Fibroblast of skin of left quadriceps (primary cell): ENCODE results near the gene HOXA11.

ENCODE experiments used
- DNase-seq, 2 experiments: peaks; one replicate each; pipeline ENCODE4 v3.0.0-alpha.2; 2013; ENCODE audit warnings: low read depth in 2 of 2

Gene HOXA11

DNA sequence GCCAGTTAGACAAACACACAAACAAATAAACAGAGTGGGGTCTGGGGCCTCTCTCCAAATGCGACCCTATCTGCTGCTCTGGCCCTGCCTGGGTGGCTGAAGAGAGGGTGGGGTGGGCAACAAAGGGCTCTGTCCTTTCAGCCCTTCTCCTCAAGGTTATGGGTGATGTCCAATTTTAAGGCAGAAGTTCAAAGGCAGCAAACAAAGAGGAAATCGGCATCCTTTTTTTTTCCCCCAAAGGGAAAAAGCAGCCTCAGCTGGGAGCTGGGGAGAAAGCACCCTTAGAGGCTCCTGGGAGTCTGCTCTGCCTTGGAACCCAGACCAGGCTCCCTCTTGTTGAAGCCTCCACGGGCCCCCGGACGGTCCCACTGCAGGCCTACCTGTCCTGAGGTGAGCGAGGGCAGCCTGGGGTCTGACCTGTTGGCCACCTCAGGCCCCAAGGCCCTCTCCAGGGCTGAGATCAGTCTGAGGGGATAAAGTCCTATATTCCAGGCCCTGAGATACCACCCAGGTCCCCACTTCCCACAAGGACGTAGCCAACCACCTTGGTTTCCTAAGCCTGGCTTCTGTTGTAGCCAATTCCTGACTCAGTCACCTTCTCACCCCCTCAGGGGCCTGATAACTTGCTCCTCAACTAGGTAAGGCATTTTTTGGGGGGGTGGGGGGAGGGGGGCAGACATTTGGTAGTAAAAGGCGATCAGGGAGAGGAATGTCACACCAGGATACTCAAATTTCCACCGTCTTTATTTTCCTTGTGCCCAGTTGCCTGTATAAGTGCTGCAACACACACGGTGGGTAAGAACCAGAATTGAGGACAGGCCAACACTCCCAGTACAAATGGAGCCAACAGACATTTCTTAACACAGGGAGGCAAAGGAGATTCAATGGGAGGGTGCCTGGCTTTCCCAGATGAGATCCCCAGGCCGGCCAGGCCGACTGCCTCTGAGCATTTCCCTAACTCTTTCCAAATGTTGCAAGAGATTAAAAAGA lies 4.3 kb downstream of the HOXA11 start:
- no peak for DNase-seq

DNA sequence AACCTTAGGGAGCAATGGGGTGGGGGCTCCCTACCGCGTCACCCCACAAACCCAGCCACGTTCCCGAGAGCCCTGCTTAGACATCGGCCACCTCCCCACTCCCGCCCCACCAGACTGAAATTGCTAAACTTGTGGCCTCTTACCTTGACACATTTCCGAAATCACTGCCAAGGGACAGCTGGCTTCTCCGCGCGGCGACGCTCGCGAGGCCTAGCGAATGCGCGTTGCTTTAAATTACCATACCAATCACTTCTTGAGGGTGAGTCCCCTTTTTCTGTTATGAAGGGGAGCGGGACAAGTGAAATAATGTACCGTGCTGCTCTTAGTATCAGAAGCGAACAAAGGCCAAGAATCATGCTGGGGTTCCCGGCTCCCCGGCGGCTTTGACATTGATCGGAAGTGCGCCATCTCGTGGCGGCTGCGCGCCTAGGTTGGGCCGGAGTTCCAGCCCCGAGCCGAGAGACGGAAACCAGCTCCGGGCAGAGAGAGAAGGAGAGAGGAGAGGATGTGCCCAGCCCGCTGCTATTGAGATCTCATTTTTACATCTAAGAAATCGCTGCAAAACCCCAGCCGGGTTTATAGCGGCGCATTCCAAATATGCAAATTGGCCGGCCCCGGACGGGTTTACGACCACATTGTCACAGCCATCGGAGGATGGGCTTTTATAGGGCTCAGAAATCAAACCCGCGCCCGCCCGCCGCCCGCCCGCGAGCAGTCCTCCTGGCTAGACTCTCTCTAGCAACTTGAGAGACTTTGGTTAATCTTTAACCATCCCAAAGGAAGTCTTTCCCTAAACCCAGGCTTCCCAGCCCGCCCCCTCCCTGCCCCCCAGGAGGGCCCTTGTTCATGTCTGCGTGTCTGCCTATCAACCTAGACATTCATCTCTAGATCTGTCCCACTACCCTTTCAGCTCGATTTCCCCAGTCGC lies 5.3 kb downstream of the HOXA11 start:
- DNase-seq, result peak; percentile 82 to 83

DNA sequence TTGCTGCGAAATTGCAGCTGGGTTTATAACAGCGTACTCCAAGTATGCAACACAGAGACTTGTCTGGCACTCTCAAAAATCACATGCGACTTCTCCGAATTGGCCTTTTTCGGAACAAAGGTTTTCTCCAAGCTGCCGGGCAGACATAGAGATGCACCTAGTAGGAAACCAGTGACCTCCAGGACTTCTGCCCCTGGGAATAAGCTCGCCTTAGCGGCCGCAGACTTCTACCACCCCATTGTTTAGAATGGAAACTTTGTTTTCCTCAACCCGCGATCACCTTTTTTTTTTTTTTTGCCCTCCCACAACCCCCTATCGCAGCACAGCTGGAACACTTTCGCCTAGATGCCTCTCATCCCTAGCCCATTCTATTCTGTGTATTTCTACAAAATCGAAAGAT lies 6.0 kb downstream of the HOXA11 start:
- no peak for DNase-seq

DNA sequence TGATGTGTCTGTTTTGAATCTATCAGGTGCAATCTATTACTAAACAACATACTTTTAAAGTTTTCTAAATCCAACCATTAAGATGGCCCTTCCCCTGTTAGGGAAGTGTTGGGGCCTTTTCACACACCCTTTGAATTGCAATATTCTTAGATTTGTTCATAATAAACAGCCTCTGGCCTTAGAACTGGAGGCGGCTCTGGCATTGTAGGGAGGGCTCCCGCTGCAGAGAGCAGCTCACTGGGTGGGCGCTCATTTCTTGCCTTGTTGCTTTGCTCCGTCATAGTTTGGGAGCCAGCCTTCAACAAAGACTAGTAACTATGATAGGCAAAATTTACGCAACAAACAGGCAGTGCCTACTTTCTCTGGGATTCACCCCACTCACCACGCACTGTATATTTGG lies 6.7 kb downstream of the HOXA11 start:
- no peak for DNase-seq

DNA sequence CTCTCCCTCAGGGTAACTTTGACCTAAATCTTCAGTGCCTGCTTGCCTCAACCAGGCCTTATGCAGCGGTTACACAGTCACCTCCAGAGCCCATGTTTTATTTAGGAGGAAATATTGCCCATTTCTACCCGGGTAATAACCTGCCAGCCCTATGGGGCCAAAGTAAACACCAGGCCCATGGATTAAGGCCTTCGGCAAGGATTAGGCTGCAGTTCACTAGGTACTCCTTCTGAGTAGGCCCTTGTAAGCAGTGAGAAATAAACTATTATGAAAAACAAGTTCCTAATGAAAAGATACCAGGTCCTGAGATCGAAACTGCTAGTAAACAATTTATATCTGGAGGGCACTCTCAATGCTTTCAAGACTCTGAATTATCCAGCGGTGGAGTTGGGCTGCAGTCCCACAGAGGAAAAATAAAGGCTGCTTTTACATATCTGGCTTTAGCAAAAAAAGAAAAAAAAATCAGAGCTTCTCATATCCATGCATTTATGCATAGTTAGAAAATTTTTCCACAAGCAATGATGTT lies 7.2 kb downstream of the HOXA11 start:
- DNase-seq, result no peak

DNA sequence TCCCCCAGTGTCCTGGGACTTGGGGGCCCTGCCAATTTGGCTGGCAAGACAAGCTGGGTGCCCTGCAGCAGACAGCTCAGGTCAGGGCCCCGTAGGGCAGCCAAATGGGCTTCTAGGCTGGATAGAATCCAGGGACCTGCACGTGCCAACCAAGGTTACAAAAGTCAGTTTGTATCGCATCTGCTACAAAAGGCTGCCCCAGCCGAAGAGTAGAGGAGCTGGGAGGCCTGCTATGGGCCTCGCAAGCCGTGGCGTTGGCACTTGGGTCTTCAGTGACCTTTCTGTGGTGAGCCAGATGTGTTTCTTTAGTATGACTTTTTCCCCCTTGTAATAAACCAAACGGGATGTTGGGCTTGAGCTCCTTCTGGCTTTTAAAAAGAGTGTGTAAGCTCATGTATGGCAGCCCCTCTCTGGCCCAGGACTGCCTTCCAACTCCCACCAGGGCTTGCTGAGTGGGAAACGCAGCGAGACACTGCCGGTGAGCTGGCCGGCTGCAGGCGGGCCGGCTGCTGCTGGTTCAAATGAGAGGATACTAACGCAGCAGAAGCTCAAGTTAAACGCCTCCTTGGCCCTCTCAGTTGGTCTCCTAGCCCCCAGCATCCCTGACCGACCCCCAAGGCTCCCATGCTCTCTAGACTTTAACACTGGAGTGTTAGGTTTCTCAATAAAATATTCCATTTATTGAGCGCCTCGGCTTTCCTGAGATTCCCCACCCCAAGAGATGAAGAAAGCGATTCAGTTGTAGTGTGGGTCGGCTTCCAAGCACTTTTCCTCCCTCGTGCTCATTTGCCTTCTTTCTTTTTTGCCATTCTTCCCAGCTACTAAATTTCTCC lies 7.9 kb downstream of the HOXA11 start:
- no peak for DNase-seq

DNA sequence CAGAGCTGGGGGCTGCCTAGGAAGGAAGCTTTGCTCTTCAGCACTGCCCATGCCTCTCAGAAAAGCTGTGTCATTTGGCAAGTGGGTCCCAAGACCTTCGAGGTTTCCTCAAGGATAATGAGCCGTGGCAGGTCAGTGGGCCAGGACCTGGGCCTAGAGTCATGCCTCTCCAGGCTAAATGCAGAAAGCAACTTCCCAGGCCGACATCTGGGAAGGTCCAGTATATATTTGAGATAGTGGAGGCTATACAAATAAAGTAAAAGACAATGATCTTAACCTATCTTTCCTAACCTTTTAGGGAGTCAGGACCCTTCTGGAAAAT lies 8.5 kb downstream of the HOXA11 start:
- DNase-seq, result no peak

DNA sequence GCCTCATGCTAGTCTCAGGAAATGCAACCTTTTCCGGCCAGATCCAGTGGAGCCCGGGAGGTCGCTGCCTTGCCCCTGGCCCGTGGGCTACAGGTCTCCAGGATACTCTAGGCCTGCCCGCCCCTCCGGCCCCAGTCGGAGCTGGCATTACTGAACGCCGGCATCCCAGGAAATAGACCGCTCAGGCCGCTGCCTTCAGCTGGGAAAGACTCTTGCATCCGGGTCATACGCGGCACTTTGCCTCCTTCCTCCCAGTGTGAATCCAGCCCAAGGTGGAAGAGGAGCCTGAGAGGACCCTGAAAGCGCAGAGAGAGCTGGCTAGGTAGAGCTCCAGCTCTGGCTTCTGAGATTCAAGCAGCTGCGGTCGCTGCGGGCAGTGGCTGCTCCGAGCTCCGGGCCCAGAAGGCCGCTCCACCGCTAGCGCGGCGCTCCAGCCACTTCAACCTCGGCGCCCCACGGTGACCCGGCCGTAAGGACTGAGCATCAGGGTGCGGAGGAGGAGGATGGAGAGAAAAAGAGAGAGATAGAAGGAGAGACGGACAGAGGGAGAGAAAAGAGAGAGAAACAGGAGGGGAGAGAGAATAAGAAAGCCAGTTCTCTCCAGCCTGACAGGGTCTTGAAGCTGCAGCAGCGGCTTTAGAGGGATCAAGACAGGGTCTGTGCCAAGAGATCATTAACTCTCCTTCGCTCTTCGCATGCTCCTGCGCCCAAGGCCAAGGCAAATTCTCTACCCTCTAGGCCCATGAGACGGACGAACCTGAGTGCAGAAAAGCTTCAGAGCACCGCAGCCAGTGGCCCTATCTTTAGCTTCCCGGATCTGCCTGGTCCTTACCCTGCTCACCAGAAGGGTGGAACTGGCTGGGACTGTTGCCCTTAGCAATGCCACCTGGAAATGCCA lies 9.2 kb downstream of the HOXA11 start:
- no peak for DNase-seq

DNA sequence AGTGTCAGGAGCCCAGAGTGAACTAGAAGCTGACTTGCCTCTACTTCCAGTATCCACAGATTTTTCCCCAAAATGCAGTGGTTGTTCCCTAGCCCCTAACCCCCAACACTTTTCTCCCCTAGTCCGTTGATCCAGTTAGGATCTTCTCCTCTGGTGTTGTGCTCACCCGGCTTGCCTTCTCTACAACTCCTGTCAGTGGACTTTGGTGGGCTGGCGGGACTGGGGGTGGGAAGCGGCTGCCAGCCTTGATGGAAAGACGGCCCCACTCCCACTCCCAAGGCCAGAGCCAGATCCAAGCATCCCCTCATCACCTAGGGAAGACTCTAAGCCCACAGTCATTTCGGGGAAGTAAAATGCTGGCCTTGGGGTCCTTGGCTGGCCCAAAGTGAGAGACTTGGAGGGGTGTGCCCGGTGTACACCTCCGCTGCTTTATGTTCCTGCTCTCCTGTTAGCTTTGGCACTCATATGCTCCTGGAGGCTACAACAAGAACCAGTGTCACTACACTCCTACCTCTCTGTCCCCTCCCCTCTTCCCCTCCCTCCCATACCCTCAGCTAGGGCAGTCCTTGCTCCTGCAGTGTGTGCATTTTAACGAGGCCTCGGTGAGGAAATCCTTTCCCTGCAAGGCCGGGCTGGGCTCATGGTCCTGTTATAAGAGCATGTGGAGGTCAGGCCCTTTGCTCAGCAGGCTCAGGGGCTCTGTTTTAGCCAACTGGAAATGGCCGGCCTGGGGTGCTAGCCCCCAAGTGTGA lies 10.0 kb downstream of the HOXA11 start:
- DNase-seq, result no peak

DNA sequence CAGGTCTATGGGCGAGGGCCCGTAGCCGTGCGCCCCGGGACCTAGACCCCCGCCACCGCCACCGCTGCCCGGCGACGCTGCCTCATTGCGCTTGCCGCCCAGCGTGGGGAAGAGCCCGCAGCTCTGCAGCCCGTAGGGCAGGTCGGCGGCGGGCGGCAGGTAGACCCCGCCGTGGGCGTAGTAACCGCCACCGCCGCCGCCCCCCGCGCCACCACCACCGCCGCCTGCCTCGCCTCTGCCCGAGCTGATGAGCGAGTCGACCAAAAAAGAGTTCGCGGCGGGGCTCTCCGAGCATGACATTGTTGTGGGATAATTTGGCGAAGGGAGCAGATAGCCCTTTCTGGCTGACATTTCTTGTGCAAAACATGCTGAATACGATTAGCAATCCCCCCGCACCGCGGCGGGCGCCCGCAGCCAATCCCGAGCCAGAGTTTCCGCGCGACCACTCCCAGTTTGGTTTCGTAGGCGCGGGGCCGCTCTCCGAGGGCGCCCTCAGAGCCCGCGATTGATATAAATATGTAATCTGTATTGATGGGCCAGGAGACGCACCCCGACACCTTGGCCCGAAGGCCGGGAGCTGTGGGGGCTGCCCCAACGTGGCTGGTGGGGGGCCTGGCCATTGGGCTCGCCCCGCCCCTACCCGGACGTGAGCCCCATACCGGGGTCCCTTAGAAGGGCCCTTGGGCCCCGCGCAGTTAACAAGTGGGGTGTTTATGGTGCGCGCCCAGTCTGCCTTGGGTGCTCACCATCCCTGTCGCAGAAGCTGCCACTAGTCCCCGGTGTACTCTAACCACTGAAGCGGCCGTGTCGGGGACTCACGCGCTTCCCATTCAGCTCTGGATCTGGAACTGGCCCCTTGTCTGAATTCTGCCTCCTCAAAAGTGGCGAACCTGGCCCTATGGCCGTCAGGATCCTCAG lies 10.8 kb downstream of the HOXA11 start, which contains the start of gene HOXA10:
Gene HOXA10 (minus strand): TSS at position 365 of the 918 bp plus-strand sequence. CDS start 14 bp downstream, at position 351.
- peak; percentile 78 to 80 for DNase-seq

DNA sequence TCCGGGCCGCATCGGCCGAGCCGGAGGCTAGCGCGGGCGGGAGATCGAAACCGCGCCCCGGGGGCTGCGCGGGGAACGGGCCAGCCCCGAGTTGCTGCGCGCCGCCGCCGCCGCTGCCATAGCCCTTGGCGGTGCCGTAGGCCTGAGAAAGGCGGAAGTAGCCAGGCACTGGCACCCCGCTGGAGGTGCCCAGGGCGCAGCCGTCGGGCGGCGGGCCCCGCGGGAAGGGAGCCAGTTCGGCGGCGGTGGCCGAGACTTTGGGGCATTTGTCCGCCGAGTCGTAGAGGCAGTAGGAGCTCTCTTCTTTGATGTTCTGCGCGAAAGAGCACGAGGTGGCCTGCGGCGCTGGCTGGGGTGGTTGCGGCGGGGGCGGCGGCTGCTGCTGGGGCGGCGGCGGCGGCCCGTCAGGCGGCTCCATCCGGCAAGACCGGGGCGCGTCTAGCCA lies 11.5 kb downstream of the HOXA11 start:
- no peak for DNase-seq

DNA sequence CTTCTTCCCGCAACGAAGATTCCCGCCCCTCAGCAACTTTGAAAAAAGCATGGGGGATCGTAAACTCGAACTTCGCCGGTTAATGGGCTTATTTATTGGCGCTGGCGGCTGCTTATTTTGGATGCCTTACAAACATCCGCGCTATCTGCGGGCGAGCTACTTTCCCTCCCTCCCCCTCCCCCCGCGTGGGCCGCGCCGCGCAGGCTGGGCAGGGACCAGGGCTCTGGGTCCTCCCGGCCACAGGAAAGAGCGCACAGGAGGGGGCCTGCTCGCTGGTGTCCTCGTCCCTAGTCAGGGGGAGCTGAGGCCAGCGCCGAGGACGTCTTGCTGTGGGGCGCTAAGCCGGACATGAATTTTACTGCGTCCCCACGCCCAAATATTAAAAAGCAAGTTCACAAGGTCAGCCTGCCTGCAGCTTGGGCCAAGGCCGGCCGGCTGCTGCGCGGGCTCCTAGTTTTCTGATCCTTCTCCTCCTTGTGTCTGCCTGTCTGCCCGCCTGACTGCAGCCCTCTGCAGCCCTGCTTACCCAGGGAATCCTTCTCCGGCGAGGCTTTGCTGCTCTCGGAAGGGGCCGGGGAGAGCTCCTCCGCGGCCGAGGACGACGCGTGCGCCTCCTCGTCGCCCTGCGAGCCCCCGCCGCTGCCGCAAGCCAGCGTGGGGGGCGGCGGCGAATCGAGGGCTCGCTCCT lies 12.1 kb downstream of the HOXA11 start:
- DNase-seq, result peak in 1 of 2 experiments; percentile 73

DNA sequence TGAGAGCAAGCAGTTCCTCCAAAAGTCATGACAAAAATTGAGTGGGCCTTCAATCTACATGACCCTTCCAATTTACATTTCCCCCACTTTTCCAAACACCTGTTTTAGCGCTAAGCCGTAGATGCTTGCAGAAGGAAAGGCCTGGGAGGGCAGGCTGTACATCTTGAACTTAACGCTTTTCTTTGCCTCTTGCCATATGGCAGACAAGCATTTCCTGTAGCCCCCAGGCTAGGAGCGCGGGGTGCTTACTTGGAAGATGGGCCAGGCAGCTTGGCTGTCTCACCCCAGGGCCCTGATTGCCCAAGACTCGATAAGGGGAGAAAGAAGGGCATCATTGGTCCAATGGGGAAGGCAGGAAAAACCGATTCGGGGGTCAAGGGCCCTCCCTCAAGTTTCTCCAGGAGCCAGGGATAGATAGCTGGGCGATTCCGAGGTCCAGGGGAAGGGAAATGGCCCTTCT lies 12.7 kb downstream of the HOXA11 start:
- DNase-seq, result no peak

DNA sequence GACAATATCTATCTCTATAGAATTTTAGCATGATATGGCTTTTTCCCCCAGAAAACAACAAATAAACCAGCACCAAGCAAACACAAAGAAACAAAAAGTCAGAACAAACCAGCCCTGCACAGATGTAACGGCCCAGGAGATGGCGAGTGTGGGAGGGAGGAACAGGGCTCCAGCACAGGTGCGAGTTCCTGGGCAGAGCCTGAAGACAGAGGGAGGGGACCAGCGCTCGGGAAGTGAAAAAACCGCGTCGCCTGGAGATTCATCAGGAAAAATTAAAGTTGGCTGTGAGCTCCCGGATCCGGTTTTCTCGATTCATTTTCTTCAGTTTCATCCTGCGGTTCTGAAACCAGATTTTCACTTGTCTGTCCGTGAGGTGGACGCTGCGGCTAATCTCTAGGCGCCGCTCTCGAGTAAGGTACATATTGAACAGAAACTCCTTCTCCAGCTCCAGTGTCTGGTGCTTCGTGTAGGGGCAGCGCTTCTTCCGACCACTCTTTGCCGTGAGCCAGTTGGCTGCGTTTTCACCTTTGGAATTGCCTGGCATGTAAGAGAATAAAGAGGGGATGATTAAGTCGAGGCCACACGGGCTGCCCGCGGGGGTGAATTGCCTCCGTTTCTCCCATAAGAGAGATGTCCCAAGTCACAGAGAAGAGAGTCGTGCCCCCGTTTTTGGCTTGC lies 13.3 kb downstream of the HOXA11 start:
- no peak for DNase-seq

DNA sequence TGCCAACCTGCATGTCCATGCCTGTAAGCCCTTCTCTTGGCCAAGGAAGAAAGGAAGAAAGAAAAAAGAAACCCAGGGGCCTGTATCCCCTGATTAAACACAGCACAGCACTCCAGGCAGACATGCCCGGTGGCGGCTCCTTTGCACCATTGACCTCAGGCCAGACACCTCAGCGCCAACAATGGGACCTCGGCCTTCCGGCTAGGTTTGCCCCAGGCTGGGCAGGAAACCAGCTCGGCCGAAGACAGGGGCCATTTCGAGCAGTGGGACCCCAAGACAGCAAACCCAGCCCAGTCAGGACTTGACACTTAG lies 13.8 kb downstream of the HOXA11 start:
- DNase-seq, result no peak

DNA sequence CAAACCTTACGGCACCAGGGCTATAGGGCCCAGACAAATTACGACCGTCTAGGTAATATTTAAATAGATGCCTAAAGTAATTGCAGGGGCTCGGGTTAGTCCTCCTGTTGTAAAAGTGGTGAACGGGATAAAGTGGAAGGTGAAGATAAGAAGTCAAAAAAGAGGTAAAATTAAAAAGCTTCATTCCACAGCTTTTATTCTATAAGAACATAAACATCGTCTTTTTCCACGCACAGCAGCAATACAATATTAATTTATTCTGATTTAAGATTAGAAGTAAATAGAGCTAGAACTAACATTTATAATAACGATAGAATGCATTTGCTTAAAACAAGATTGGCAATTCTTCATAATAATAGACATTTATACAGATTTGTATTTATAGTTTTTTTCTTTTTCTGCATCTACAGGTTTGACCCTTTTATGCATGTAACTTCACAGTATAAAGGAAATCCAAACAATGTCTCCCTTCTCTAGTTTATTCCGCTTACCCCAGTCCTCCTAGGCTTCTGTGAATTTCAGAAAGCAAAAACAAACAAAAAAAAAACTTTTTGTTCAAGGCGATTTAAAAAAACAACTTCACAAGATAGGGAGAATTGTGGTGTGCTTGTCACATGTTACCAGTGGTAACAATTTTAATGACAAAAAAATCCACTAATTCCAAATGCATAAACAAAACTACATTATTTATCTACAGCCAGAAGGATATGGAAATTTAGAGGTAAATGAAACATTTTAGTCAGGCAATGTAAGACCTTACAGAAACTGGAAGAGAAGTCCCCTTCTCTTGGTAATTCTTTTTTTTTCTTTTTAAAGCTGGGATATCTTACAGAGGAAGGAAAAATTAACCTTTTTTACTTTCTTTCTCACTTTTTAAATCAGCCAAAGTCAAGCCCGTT lies 14.4 kb downstream of the HOXA11 start:
- DNase-seq, result no peak
